Activated gamma-delta T cell treated with anti-CD3 and anti-CD28 coated beads, Interleukin-2, amount 50 U/mL, for 16 hours (primary cell): ENCODE data around the gene POU2F1.
A peak's percentile ranks its signal among the peaks of the same experiment; 100 is the strongest.
"Not testable (repeated sequence)": the region's sequence is repeated elsewhere in the genome, so short reads cannot be mapped to it uniquely, and the experiment has no call there.

ENCODE experiments used
- DNase-seq: peaks from one replicate; pipeline ENCODE4 v3.0.0-alpha.2; 2020; ENCODE audit warnings: low read depth

Gene POU2F1

GRCh38 chr1:167205306-167206050 lies 15.2 kb upstream of the POU2F1 start:
- not testable (repeated sequence) for DNase-seq

- DNase-seq, result no peak
These were observed 14.4 kb upstream of the POU2F1 start for GRCh38 chr1:167206166-167206835.

GRCh38 chr1:167207940-167208623 lies 12.6 kb upstream of the POU2F1 start:
- no peak for DNase-seq

GRCh38 chr1:167208624-167208976 lies 12.1 kb upstream of the POU2F1 start:
- DNase-seq, result no peak

GRCh38 chr1:167209044-167209443 lies 11.6 kb upstream of the POU2F1 start:
- DNase-seq, result no peak

GRCh38 chr1:167210966-167211674 lies 9.6 kb upstream of the POU2F1 start:
- DNase-seq, result no peak

GRCh38 chr1:167212025-167212424 lies 8.7 kb upstream of the POU2F1 start:
- no peak for DNase-seq

- no peak for DNase-seq
These were observed 3.9 kb upstream of the POU2F1 start for GRCh38 chr1:167216809-167217208.

- no peak for DNase-seq
These were observed 1.5 kb upstream of the POU2F1 start for GRCh38 chr1:167219194-167219593.

- DNase-seq, result peak; percentile 84
These were observed 795 bp upstream of the POU2F1 start for GRCh38 chr1:167219646-167220536.

GRCh38 chr1:167221126-167221737 lies 546 bp downstream of the POU2F1 start:
- DNase-seq, result peak; percentile 22

- peak; percentile 30 for DNase-seq
These were observed 1.3 kb downstream of the POU2F1 start for GRCh38 chr1:167221738-167222610.

GRCh38 chr1:167223144-167224103 lies 2.7 kb downstream of the POU2F1 start:
- DNase-seq, result no peak

- DNase-seq, result not testable (repeated sequence)
These were observed 4.1 kb downstream of the POU2F1 start for GRCh38 chr1:167224734-167225235.

GRCh38 chr1:167225920-167226319 lies 5.2 kb downstream of the POU2F1 start:
- no peak for DNase-seq

GRCh38 chr1:167227934-167228378 lies 7.3 kb downstream of the POU2F1 start:
- DNase-seq, result no peak

GRCh38 chr1:167229719-167230385 lies 9.2 kb downstream of the POU2F1 start:
- no peak for DNase-seq

- no peak for DNase-seq
These were observed 9.8 kb downstream of the POU2F1 start for GRCh38 chr1:167230437-167230836.
